H9 (cell line): ENCODE data around the gene ZBTB16. TPM values are rescaled to one million over a fixed set of nuclear protein-coding genes. Genes with fewer than 3 reads are reported as not detected.

Experiments
- DNase-seq: peaks from one replicate; pipeline ENCODE4 v3.0.0-alpha.2; 2017
- H2AFZ ChIP-seq: one replicate; pipeline ENCODE4 v1.6.1; 2013; ENCODE audit warnings: mild to moderate bottlenecking, low read length, control low read depth, moderate library complexity
- H2AK5ac ChIP-seq: 2 replicates; pipeline ENCODE4 v1.6.1; 2013; ENCODE audit warnings: low read length, control low read depth, mixed read lengths; ENCODE audit not compliant: insufficient read length
- H2BK120ac ChIP-seq: one replicate; pipeline ENCODE4 v1.6.1; 2013; ENCODE audit warnings: low read depth, mild to moderate bottlenecking, low read length, control low read depth, inconsistent platforms; ENCODE audit not compliant: poor library complexity, severe bottlenecking
- H2BK12ac ChIP-seq: 2 replicates; pipeline ENCODE4 v1.6.1; 2013; ENCODE audit warnings: low read length, control low read depth, mixed read lengths, low read depth; ENCODE audit not compliant: insufficient read length
- H2BK15ac ChIP-seq: 2 replicates; pipeline ENCODE4 v1.6.1; 2013; ENCODE audit warnings: low read depth, low read length, control low read depth
- H2BK20ac ChIP-seq: one replicate; pipeline ENCODE4 v1.6.1; 2013; ENCODE audit warnings: low read depth, mild to moderate bottlenecking, low read length, control low read depth, inconsistent platforms; ENCODE audit not compliant: poor library complexity, severe bottlenecking
- H2BK5ac ChIP-seq: 2 replicates; pipeline ENCODE4 v1.6.1; 2013; ENCODE audit warnings: low read length, control low read depth, mixed read lengths; ENCODE audit not compliant: insufficient read length
- H3K14ac ChIP-seq: 2 replicates; pipeline ENCODE4 v1.6.1; 2013; ENCODE audit warnings: low read length, control low read depth; ENCODE audit not compliant: insufficient read depth
- H3K18ac ChIP-seq: 2 replicates; pipeline ENCODE4 v1.6.1; 2013; ENCODE audit warnings: low read depth, mild to moderate bottlenecking, mixed read lengths, low read length, control low read depth; ENCODE audit not compliant: insufficient read length
- H3K23ac ChIP-seq: 2 replicates; pipeline ENCODE4 v1.6.1; 2013; ENCODE audit warnings: low read length, control low read depth, mixed read lengths, low read depth; ENCODE audit not compliant: insufficient read length
- H3K23me2 ChIP-seq: 2 replicates; pipeline ENCODE4 v1.6.1; 2013; ENCODE audit warnings: low read depth, mild to moderate bottlenecking, mixed read lengths, low read length, control low read depth; ENCODE audit not compliant: insufficient read length, poor library complexity, severe bottlenecking
- H3K27ac ChIP-seq: 2 replicates; pipeline ENCODE4 v1.5.1; 2013; ENCODE audit warnings: low read length, control low read depth, mixed read lengths, low read depth; ENCODE audit not compliant: insufficient read length
- H3K27me3 ChIP-seq: 2 replicates; pipeline ENCODE4 v1.6.1; 2013; ENCODE audit warnings: low read length, control low read depth, inconsistent platforms; ENCODE audit not compliant: insufficient read depth
- H3K4ac ChIP-seq: 2 replicates; pipeline ENCODE4 v1.6.1; 2013; ENCODE audit warnings: low read depth, mild to moderate bottlenecking, control low read depth, inconsistent platforms, low read length, moderate library complexity
- H3K4me1 ChIP-seq: 2 replicates; pipeline ENCODE4 v1.6.1; 2013; ENCODE audit warnings: low read length, control low read depth, inconsistent platforms; ENCODE audit not compliant: insufficient read depth
- H3K4me2 ChIP-seq: 2 replicates; pipeline ENCODE4 v1.6.1; 2013; ENCODE audit warnings: low read length, control low read depth, mixed read lengths; ENCODE audit not compliant: insufficient read length, insufficient read depth
- H3K56ac ChIP-seq: 2 replicates; pipeline ENCODE4 v1.6.1; 2013; ENCODE audit warnings: low read depth, mild to moderate bottlenecking, mixed read lengths, low read length, control low read depth; ENCODE audit not compliant: insufficient read length
- H3K79me1 ChIP-seq: 2 replicates; pipeline ENCODE4 v1.6.1; 2013; ENCODE audit warnings: low read depth, mild to moderate bottlenecking, moderate library complexity, low read length, control low read depth, inconsistent platforms; ENCODE audit not compliant: insufficient read depth, poor library complexity, severe bottlenecking
- H3K79me2 ChIP-seq: 2 replicates; pipeline ENCODE4 v1.6.1; 2013; ENCODE audit warnings: low read length, control low read depth, inconsistent platforms; ENCODE audit not compliant: insufficient read depth
- H3K9ac ChIP-seq: 2 replicates; pipeline ENCODE4 v1.6.1; 2013; ENCODE audit warnings: low read length, control low read depth, mixed read lengths; ENCODE audit not compliant: insufficient read length; ENCODE audit errors: extremely low read depth
- H3K9me3 ChIP-seq: one replicate; pipeline ENCODE4 v1.6.1; 2013; ENCODE audit warnings: low read depth, low read length, inconsistent platforms; ENCODE audit not compliant: control insufficient read depth
- H3T11ph ChIP-seq: one replicate; pipeline ENCODE4 v1.6.1; 2013; ENCODE audit warnings: mild to moderate bottlenecking, low read length, control low read depth, inconsistent platforms
- H4K20me1 ChIP-seq: one replicate; pipeline ENCODE4 v1.6.1; 2013; ENCODE audit not compliant: control insufficient read depth, insufficient read length, insufficient read depth
- H4K5ac ChIP-seq: 2 replicates; pipeline ENCODE4 v1.6.1; 2013; ENCODE audit warnings: low read depth, mild to moderate bottlenecking, mixed read lengths, low read length, control low read depth; ENCODE audit not compliant: insufficient read length
- H4K8ac ChIP-seq: replicated peaks from 2 replicates; pipeline ENCODE4 v1.6.1; 2013; ENCODE audit warnings: low read length, control low read depth, mixed read lengths, low read depth; ENCODE audit not compliant: insufficient read length
- H4K91ac ChIP-seq: 2 replicates; pipeline ENCODE4 v1.6.1; 2013; ENCODE audit warnings: low read depth, mild to moderate bottlenecking, moderate library complexity, mixed read lengths, low read length, control low read depth; ENCODE audit not compliant: insufficient read length
- H3K27ac Mint-ChIP-seq, 3 experiments: 2 replicates in 2 of 3; 3 replicates in 1 of 3; pipeline ENCODE4 v1.8.0; 2020 to 2021; ENCODE audit warnings: mixed read lengths in 3 of 3, mild to moderate bottlenecking in 1 of 3, moderate library complexity in 1 of 3
- H3K27me3 Mint-ChIP-seq: 2 replicates; pipeline ENCODE4 v1.8.0; 2021; ENCODE audit warnings: low read depth, mild to moderate bottlenecking, moderate library complexity, mixed read lengths
- H3K36me3 Mint-ChIP-seq, 3 experiments: 2 replicates in 2 of 3; 3 replicates in 1 of 3; pipeline ENCODE4 v1.8.0; 2020 to 2021; ENCODE audit warnings: low read depth in 3 of 3, mixed read lengths in 3 of 3; ENCODE audit not compliant: insufficient read depth in 1 of 3
- H3K4me1 Mint-ChIP-seq, 2 experiments: 2 replicates each; pipeline ENCODE4 v1.8.0; 2020; ENCODE audit warnings: mixed read lengths in 2 of 2
- H3K4me3 Mint-ChIP-seq, 2 experiments: 2 replicates in 1 of 2; 3 replicates in 1 of 2; pipeline ENCODE4 v1.8.0; 2020 to 2021; ENCODE audit warnings: mild to moderate bottlenecking in 2 of 2, mixed read lengths in 2 of 2, moderate library complexity in 1 of 2
- H3K9me3 Mint-ChIP-seq, 2 experiments: 2 replicates in 1 of 2; 3 replicates in 1 of 2; pipeline ENCODE4 v1.8.0; 2020; ENCODE audit warnings: mild to moderate bottlenecking in 2 of 2, mixed read lengths in 2 of 2, moderate library complexity in 1 of 2
- WGBS: extraction: QIAGEN DNeasy Blood & Tissue Kit; methylation state at CpG from one replicate; pipeline ENCODE4 v1.1.7; 2013; ENCODE audit warnings: missing lambda C conversion rate, low lambda C conversion rate, mixed read lengths; ENCODE audit not compliant: insufficient read length; ENCODE audit errors: extremely low coverage; 5-methylcytosine and 5-hydroxymethylcytosine counted together
- total RNA-seq: library from RNA; stranded (reverse); gene quantifications from 2 replicates; pipeline ENCODE4 v1.2.1, GENCODE V29; 2021
- TF ChIP-seq, protein P1 (sequence below): fragments of 200-600 bp; sonication (generic); conservative IDR thresholded peaks from 3 replicates; pipeline ENCODE4 v1.8.0; 2021; ENCODE audit warnings: antibody characterized with exemption, mild to moderate bottlenecking

Gene ZBTB16
- total RNA-seq, 1 experiment from 2014 or later: not detected

DNA sequence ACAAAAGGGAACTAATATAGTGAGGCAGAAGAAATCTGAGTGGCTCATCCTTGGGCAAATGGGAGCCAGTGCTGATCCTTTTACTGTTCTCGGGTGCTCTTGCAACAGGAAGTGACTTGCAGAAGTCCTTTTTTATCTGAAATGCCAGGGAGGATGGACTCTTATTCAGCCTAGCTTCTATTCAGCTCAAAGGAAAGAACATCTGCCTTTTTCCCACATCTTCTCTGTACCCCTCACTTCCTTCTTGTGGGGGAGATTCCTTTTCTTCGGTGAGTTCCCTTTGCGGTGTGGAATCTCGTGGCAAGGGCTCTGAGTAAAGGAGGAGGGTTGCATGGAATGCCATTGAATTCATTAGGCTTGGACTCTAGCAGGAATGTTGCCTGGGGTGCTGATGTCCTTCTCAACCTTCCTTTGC lies 76.2 kb downstream of the ZBTB16 start:
- Histone ChIP-seq H3K79me1 (no peaks in the 10 kb centered on the region), H3K9me3 (no peaks in the 10 kb centered on the region), H3T11ph (no peak overlapping the region), H3K14ac (no peak overlapping the region), H2BK12ac (no peak overlapping the region), H2BK5ac (no peak overlapping the region), H4K91ac (no peak overlapping the region), H4K8ac (no peak overlapping the region), H3K23ac (no peak overlapping the region), H2AK5ac (no peak overlapping the region), H4K5ac (no peak overlapping the region), H3K27ac (no peak overlapping the region), H2AFZ (no peak overlapping the region), H3K27me3 (no peaks in the 10 kb centered on the region), H3K9ac (no peak overlapping the region), H3K4me2 (no peak overlapping the region), H3K23me2 (no peaks in the 10 kb centered on the region), H4K20me1 (no peaks in the 10 kb centered on the region), H3K79me2 (no peaks in the 10 kb centered on the region), H3K18ac (no peak overlapping the region), H3K56ac (no peak overlapping the region), H2BK15ac (no peak overlapping the region), H2BK120ac (no peak overlapping the region), H3K4me1 (peaks cover 2% of the 10 kb centered on the region), H3K4ac (no peak overlapping the region), H2BK20ac (no peak overlapping the region)
- peaks cover 9 to 11% of the 10 kb centered on the region in 2 experiments; a peak in 3 of 4 replicates for H3K4me1 Mint-ChIP-seq
- DNase-seq: peak; percentile 33
- TF ChIP-seq, protein P1, sequence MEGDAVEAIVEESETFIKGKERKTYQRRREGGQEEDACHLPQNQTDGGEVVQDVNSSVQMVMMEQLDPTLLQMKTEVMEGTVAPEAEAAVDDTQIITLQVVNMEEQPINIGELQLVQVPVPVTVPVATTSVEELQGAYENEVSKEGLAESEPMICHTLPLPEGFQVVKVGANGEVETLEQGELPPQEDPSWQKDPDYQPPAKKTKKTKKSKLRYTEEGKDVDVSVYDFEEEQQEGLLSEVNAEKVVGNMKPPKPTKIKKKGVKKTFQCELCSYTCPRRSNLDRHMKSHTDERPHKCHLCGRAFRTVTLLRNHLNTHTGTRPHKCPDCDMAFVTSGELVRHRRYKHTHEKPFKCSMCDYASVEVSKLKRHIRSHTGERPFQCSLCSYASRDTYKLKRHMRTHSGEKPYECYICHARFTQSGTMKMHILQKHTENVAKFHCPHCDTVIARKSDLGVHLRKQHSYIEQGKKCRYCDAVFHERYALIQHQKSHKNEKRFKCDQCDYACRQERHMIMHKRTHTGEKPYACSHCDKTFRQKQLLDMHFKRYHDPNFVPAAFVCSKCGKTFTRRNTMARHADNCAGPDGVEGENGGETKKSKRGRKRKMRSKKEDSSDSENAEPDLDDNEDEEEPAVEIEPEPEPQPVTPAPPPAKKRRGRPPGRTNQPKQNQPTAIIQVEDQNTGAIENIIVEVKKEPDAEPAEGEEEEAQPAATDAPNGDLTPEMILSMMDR: no peak
- peaks cover 1% of the 10 kb centered on the region; the same call in 1 of the 2 replicates for H3K27me3 Mint-ChIP-seq
- H3K27ac Mint-ChIP-seq: no peak overlapping the region; a peak in 1 of 7 replicates
- WGBS: no CpG with 5 or more reads among the region's 4 CpGs
- H3K4me3 Mint-ChIP-seq: no peak overlapping the region
- no peaks in the 10 kb centered on the region for H3K36me3 Mint-ChIP-seq
- no peaks in the 10 kb centered on the region for H3K9me3 Mint-ChIP-seq
